DLD1 (cell line): ENCODE data around the gene OR9Q1.
"Not testable (repeated sequence)": the region's sequence is repeated elsewhere in the genome, so short reads cannot be mapped to it uniquely, and the experiment has no call there.

Source experiments
- in situ Hi-C: cut with HindIII; loops from 2 replicates; pipeline ENCODE4 v1.10.0; 2017; ENCODE audit warnings: low sequenced_read_pairs

OR9Q1 gene, protein sequence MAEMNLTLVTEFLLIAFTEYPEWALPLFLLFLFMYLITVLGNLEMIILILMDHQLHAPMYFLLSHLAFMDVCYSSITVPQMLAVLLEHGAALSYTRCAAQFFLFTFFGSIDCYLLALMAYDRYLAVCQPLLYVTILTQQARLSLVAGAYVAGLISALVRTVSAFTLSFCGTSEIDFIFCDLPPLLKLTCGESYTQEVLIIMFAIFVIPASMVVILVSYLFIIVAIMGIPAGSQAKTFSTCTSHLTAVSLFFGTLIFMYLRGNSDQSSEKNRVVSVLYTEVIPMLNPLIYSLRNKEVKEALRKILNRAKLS

GRCh38 chr11:58023435-58023931 is at the start of gene OR9Q1:
TSS of gene OR9Q1 (plus strand) at chr11:58023881. CDS start at chr11:58179445, 155,564 bp downstream.
- in situ Hi-C loops = no loop called here

- in situ Hi-C loops = no loop called here
Measured at GRCh38 chr11:57974132-57974531, 49.5 kb upstream of the OR9Q1 start.

DNA sequence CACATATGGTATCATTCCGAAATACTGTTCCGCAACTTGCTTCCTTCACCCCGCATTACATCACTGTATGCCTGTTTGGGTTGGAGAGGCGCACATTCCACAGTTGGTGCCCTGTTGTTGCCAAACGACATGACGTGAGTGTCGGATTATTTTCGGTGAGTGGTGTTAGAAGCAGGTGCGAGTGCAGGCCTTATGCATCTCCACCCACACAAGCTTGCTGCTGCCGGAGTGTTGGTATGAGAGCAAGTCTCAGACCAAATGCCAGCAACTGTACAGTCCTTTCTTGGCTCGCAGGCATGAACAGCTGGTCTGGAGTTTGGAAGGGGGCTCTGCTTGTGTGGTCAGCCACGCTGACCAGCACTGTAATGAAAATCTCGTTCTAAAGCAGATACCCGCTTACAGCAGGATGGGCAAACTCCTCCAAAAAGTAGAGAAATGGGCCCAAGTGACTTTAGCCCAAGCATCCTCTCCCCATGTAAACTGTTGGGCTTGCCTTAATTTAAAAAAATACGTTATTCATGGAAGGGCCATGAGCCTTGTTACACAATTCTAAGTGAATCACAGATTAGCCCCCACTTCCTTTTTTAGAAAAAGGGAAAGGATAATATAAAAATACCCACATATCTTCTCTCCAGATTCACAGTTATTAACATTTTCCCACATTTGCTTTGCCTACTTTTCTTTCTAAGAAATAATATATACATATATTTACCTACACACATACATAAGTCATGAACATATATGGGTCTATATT is 48.7 kb upstream of the OR9Q1 start:
- in situ Hi-C loops = no loop called here

- in situ Hi-C loops = no loop called here
Measured at GRCh38 chr11:57977709-57978108, 46.0 kb upstream of the OR9Q1 start.

DNA sequence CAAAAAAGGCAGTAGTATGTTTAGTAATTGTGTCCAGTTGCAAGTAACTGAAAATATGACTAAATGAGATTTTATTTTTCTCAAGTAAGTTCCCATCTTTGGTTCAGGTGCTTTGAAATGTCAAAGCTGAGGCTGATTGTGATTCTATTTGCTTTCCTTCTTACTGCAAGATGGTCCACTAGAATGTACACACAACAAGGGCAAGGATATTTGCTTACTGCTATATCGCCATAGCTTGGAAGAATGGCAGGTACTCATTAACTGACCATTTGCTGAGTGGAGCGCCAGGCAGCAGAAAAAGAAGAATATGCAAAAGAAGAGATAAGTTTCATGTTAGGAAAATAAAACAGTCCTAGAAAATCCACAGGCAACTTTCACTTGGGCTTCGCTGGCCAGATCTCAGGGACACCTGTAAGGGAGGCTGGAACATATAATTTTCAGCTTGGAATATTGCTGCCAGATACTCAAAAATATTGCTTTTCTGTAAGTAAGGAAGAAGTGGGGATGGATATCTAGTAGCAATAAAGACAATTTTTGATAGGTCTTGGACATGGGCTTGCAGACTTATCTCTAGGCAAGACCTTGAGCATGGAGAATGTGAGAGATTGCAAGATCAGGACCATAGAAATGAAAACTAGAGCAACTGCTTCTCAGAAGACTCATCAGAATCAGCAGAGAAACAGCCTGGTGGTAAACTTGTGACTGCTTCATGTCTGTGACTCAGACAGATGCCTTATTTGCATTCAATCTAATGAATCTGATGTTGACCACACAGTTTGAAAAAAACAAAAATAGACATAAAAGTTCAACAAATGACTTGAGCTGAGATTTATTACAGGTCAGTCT is 44.8 kb upstream of the OR9Q1 start:
- in situ Hi-C loops = no loop called here

DNA sequence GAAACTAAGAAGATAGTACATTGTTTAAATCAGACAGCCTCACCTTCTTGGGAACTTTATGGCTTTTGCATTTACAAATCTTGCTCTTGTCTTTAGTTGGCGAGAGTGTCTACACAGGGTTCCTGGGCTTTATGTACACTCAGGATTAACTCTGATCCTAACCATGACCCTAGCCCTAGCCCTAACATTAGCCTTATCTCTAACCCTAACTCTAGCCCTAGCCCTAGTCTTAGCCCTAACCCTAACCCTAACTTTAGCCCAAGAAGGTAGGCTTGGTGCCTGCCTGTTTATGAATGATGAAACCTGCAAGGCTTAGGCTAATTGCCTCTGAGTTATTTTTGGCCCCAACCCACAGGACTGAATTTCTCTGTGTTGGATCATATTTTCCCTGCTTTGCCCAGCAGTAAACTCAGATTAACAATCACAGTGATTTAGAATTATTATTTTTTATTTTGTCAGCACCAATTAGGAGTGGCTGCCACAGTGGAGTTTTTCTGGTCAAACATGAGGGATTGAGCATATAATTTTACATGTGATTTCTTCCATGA is 44.1 kb upstream of the OR9Q1 start:
- in situ Hi-C loops = no loop called here

DNA sequence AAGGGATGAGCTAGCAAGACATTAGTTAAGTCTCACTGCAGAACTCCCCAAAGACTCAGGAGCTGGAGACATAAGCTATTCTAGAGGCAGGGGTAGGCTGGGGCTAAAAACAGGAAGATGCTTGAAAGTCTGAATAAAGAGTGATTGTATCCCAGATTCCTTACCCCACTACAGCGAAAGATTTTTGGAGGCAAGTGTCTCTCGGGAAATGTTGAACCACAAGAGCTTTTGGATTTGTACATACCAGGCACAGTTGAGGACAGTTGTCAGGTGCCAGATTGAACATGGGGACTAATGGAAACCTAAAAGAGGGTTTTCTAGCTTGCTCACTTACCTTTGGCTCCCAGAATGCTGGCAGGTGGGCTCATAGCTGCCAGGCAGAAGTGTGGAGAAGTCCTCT is 43.5 kb upstream of the OR9Q1 start:
- in situ Hi-C loops = no loop called here

- in situ Hi-C loops = no loop called here
Measured at GRCh38 chr11:57981536-57981935, 42.1 kb upstream of the OR9Q1 start.

DNA sequence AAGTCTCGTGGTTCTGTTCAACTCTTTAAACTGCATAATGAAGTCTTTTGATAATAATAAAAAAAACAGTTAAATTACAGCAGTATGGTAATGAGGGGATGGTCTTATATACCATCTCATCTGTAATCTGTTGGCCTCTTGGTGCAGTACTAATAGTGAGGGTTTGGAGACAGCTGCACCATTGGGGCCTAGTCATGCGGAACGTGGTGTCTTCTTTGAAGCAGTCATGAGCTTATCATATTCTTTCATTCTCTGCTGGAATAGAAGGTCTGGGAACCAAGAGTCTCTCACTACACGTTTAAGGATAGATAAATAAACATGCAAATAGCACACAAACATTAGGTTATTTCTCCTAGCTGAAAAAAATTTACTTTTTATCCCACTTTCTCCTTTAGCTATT is 40.9 kb upstream of the OR9Q1 start:
- in situ Hi-C loops = no loop called here

GRCh38 chr11:57983191-57983590 is 40.5 kb upstream of the OR9Q1 start:
- in situ Hi-C loops = no loop called here

DNA sequence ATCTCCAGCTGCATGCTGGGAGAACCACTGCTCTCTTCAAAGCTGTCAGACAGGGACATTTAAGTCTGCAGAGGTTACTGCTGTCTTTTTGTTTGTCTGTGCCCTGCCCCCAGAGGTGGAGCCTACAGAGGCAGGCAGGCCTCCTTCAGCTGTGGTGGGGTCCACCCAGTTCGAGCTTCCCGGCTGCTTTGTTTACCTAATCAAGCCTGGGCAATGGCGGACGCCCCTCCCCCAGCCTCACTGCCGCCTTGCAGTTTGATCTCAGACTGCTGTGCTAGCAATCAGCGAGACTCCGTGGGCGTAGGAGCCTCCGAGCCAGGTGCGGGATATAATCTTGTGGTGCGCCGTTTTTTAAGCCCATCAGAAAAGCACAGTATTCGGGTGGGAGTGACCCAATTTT is 24.2 kb upstream of the OR9Q1 start:
- in situ Hi-C loops = not testable (repeated sequence)

GRCh38 chr11:58000021-58000420 is 23.7 kb upstream of the OR9Q1 start:
- in situ Hi-C loops = not testable (repeated sequence)

DNA sequence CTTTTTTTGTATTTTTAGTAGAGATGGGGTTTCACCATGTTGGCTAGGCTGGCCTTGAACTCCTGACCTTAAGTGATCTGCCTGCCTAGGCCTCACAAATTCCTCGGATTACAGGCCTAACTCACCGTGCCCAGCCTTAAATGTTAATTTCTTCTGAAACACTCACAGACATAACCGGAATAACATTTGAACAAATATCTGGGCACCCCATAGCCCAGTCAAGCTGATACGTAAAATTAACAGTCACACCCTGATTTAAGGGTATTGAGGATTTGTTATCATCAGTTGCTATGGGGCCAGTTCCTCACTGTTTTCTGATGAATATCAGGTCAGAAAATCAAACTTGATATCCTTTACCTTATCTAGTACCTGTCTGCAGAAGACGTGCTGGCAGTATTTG is 23.0 kb upstream of the OR9Q1 start:
- in situ Hi-C loops = no loop called here

- in situ Hi-C loops = no loop called here
Measured at GRCh38 chr11:58003036-58003435, 20.6 kb upstream of the OR9Q1 start.

GRCh38 chr11:58003591-58003990 is 20.1 kb upstream of the OR9Q1 start:
- in situ Hi-C loops = no loop called here

DNA sequence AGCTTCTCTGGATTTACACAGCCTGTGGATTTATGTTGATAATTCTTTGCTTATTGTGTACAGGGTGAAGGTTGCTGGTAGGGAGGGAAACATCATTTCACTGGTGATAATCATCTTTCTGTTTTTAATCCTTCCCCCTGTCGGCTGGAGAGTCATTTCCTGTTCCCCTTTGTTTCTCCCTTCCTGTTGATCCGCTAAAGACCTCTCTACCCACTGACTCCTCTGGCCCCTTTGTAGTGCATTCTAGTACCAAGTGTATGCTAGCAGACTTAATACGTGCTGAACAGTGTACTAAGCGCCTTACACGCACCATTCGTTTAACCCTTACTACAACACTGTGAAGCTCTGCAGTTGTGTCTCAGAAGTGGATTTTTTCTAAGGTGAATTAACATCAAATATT is 19.0 kb upstream of the OR9Q1 start:
- in situ Hi-C loops = no loop called here

- in situ Hi-C loops = no loop called here
Measured at GRCh38 chr11:58006940-58007339, 16.7 kb upstream of the OR9Q1 start.

DNA sequence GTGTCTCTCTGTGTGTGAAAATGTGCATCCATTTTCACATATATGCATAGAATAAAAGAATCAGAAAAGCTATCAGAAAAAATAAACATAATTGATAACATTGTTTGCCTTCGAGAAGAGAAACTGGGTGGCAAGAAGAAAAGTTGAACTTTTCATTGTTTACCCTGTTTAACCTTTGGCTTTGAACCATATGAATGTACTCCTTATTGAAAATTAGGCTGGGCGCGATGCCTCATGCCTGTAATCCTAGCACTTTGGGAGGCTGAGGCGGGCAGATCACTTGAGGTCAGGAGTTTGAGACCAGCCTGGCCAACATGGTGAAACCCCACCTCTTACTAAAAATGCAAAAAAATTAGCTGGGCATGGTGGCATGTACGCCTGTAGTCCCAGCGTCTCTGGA is 11.9 kb upstream of the OR9Q1 start:
- in situ Hi-C loops = no loop called here

- in situ Hi-C loops = no loop called here
Measured at GRCh38 chr11:58024601-58025091, 965 bp downstream of the OR9Q1 start.

- in situ Hi-C loops = no loop called here
Measured at GRCh38 chr11:58027341-58027740, 3.7 kb downstream of the OR9Q1 start.
